HG02981 (cell line): ENCODE data around the gene GABRG3.

Source experiments
- ATAC-seq: cut with Tn5 transposase; IDR thresholded peaks from one replicate; pipeline ENCODE4 v1.9.1; 2021; ENCODE audit warnings: mild to moderate bottlenecking, moderate library complexity; ENCODE audit not compliant: unreplicated experiment

Gene GABRG3

DNA sequence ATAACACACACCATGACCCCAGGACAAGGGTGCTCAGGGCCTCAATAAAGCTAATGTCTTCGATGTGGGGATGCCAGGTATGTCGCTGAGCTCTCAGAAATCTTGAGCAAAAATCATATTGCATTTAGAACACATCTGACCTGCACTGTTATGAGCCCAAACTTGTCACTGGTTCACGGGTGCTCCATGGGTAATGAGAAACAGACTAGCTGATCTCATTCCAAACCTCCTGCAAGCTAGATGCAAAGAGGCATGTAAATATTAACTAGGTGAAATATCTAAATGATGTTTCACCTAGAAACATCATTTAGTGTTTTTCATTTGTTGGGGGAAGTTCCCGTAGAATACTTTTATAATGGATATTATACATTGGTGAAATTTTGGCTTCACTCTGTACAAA, 578.8 kb downstream of the GABRG3 start:
- no peak for ATAC-seq

GRCh38 chr15:27550635-27551034, 579.7 kb downstream of the GABRG3 start:
- ATAC-seq, result no peak

- no peak for ATAC-seq
Observed at GRCh38 chr15:27561816-27562215, 590.8 kb downstream of the GABRG3 start.

DNA sequence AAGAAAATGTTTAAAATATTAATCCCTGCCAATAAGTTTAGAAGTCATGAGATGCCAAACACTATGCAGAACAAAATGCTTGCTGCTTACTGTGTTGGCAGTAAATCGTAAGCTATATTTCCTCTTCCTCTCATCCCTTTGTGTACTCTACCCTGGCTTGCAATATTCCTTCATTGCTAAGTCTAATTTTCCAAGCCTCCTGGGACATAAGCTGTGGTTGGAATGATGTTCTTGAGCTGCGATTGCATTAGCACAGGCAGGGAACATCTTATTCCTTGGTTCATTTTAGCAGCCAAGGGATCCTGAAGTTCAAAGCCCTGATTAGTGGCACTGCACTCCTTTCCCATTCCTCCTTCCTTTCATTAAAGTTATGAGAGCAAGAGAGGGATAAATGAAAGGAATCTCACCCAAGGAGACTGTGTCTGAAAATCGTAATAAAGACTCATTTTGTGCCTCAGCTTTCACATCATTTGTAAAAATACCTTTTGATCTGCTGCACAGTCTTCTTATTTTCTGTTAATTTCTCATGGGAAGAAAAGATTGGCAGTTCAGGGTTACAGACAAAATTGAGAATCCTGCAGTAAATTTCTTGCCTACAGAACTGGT, 592.9 kb downstream of the GABRG3 start:
- ATAC-seq, result no peak

GRCh38 chr15:27564656-27565055, 593.7 kb downstream of the GABRG3 start:
- no peak for ATAC-seq

GRCh38 chr15:27570746-27571145, 599.8 kb downstream of the GABRG3 start:
- no peak for ATAC-seq

DNA sequence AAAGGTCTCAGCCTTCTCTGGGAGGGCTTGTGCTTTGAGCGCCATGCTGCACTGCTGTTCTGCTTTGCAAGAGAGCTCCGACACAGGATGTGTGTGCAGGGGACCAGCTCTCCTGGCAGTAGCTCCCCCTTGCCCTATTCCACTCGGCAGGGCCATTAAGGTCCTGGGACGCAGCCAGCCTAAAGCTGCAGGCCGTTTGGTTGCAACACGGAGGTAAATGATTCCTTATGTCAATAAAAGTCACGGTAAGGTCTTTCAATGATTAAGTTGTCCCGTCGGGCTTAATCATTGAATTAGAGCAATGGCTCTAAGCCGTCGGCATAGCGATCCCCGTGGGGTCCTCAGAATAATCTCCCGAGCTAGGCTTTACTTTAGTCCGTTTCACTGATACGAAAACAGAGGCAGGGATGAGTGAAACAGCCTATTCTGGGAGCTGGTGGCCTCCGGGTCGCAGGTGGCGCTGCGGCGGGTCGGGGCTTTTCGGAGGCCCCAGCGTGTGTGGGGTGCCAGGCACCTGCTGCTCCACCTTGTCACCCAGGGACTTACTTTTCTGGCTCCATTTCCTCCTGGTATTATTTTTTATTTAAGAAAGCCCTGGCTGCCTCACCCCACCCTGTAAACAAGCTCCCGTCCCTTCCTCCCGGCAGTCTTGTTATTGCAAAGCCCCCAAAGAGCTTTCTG, 603.0 kb downstream of the GABRG3 start:
- ATAC-seq, result no peak

GRCh38 chr15:27574541-27575054, 603.6 kb downstream of the GABRG3 start:
- ATAC-seq, result no peak

- ATAC-seq, result no peak
Observed at GRCh38 chr15:27575521-27575920, 604.5 kb downstream of the GABRG3 start.

GRCh38 chr15:27576576-27576975, 605.6 kb downstream of the GABRG3 start:
- ATAC-seq, result no peak

DNA sequence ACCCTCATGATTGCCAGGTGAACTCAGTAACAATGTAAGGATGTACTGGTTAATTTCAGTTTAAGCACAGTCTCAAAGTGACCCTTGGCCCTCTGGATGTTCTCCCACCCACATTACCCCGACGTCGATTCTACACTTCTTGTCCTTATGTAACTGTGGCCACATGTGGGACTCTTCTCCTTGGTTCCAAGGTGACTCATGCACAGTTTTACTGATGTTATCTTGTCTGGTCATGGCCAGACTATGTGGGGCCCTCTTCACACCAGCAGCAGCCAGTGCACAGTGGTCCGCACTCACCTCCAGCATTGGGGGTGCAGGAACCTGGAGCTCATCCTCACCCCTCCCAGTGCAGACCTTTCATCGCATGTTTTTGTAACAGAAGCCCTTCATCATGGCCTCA, 608.8 kb downstream of the GABRG3 start:
- no peak for ATAC-seq

- no peak for ATAC-seq
Observed at GRCh38 chr15:27582726-27583410, 611.9 kb downstream of the GABRG3 start.

GRCh38 chr15:27583651-27584050, 612.7 kb downstream of the GABRG3 start:
- ATAC-seq, result no peak

DNA sequence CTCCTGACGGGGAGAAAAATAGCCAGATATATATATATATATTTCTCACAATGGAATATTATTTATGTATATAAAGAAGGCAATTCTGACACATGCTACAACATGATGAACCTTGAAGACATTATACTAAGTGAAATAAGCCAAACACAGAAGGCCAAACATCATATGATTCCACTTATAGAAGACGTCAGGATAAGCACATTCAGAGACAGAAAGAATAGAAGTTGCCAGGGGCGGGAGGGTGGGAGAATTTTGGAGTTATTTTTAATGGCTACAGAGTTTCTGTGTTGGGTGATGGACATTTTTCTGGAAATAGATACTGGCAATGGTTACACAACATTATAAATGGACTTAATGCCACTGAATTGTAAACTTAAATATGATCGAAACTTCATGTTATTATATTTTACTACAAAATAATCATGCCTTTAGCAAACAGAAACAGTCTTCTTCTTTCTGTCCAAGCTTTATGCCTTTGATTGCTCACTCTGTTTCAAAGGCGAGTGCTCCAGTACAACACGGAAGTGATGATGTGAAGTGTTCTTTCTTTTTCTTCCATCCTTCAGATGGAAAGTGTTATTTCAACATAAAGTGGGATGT, 614.2 kb downstream of the GABRG3 start:
- ATAC-seq, result no peak

DNA sequence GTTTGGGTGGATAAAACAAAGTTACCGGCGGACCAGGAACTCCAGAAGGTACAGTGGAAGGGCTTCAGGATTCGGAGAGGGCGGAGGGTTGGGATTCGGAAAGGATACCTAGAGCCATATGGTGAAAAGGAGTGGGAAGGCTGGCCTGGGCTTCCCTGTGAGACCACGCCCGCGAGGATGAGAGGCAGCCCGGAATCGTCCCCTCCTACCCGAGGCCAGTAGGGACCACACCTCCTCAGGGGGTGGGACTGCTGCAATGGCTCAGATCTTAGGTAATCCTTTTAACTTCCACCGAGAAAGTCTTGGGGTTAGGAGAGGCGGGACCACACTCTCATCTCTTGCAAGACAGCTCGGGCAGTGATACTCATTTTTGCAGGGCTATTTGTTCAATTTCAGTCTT, 616.8 kb downstream of the GABRG3 start:
- no peak for ATAC-seq

DNA sequence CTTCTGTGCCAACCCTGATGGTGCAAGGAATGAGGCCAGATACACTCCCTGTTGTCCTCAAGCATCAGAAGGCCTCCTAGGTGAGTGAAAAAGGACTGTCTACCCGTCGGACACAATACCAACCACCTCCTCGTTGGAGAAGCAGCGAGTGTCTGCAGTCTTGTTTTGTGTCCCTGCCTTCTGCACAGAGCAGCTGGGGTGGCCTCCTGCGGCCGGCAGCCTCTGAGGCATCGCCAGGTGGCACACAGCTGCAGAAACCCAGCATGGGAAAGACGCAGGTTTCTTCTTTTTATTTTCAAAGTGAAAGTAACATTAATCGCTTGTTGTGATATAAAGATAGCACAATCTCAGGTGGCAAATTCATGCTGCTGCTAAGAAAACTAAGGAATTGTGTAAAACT, 618.3 kb downstream of the GABRG3 start:
- no peak for ATAC-seq

DNA sequence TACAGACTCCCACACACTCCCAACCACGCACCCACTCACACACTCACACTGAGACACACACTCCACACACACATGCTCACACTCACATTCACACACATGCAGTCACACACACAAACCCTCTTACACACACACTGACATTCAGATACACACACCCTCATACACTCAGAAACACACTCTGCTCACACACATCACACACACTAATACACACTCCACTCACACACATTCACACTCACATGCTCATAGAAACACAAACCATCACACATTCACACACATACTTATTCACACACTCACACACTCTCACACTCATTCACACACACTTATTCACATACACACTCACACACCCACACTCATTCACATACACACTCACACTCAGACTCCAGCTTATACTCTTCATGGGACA, 618.8 kb downstream of the GABRG3 start:
- ATAC-seq, result no peak
